ENCODE measurements around the gene ARHGEF6. TPM values are rescaled to one million over a fixed set of nuclear protein-coding genes. Genes with fewer than 3 reads are reported as not detected.

Gene ARHGEF6
- total and polyA plus RNA-seq, 5 donors: 17.1 to 43.2 (median 37.3) TPM

DNA sequence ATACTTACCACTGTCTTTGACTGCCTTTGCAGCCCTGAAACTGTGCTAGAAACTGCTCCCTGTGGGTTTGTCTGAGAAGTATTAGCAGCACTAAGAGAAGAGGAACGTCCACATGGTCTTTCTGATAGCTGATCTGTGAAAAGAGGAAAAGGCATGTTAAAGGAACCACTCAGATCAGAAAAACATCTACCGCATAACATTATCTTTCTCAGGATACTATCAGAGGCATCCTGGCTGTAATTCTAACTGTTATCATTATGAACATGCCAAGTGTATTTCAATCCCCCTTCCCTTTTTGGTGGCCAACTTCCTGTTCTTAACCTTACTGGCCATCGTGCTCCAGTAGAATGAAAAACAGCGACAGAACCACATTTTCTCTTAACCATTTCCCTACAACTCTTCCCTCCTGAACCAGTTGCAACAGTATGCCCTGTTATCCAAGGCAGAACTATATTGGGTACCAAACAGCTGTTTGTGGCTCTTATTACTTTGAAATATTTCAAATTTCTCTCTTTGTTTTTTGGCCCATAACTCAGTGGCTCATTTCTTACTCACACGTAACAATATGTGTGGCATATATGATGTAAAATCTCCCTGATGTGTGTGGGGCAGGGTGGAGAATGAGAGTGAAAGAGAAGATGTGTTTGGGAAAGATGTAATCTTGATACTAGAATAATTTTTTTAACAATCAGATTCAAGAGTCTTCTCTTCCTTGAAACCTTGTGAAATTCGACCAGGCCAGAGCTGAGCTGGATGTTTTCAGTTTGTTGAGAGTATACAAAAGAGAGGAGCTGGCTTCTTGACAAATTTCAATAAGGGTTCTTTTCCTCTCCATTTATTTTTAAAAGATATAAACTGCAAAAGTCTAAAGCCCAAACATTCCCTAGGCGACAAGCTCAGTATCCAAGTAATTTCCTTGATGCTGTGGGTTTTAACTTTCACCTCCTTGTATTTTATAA, 35.2 kb downstream of the ARHGEF6 start:
- Histone ChIP-seq H3K27me3 (ENCODE audit: control insufficient read depth, insufficient read depth) (no peaks in the 10 kb centered on the region), H3K4me1 (ENCODE audit: control insufficient read depth, insufficient read depth, low read length) (peaks cover 3% of the 10 kb centered on the region), H3K9me3 (ENCODE audit: control insufficient read depth, low read length) (no peaks in the 10 kb centered on the region), H3K27ac (ENCODE audit: low read length) (no peak overlapping the region), H3K4me3 (ENCODE audit: low read length) (no peak overlapping the region)
- DNase-seq: no peak
- no peak for ATAC-seq
- WGBS: 33% methylated on average over 7 of the region's 7 CpGs
- intact Hi-C loops (cut with DNase I): no loop called here

- Histone ChIP-seq H3K27ac (ENCODE audit: low read length) (no peak overlapping the region), H3K9me3 (ENCODE audit: control insufficient read depth, low read length) (no peaks in the 10 kb centered on the region), H3K4me1 (ENCODE audit: control insufficient read depth, insufficient read depth, low read length) (peaks cover 1% of the 10 kb centered on the region), H3K27me3 (ENCODE audit: control insufficient read depth, insufficient read depth) (no peaks in the 10 kb centered on the region), H3K4me3 (ENCODE audit: low read length) (no peak overlapping the region)
- no peak for DNase-seq
- WGBS: 82% methylated on average over 7 of the region's 7 CpGs
- intact Hi-C loops (cut with DNase I): no loop called here
- ATAC-seq: no peak
Observed at GRCh38 chrX:136742721-136743379, 37.9 kb downstream of the ARHGEF6 start.

DNA sequence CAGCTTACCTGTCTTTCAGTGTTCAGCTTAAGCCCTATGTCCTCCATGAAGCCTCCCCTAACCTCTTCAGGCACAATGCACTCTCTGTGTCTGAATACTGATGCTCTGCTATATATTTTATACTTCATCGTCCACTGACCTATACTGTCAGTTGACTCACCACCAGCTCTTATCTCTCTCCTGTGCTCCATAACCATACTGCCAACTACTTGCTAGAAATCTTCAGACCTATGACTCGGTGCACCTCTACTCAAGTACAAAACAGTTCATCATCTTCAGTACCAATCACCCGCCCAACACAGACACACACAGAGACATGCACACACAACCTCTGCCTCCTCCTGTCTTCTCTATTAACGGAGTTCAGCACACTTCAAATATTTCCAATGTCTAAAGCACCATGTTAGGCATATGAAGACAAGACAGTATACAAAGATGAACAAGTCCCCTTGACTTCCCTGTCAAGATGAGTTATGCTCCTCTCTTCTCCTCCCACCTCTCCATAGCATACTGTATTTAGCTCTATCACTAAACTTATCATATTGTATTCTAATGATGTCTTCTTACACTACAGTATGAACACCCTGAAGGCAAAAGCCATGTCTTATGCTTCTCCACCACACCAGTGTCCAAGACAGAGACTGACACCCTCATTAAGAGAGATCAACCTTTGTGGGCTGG, 42.5 kb downstream of the ARHGEF6 start:
- Histone ChIP-seq H3K27me3 (ENCODE audit: control insufficient read depth, insufficient read depth) (no peaks in the 10 kb centered on the region), H3K27ac (ENCODE audit: low read length) (no peak overlapping the region), H3K9me3 (ENCODE audit: control insufficient read depth, low read length) (no peaks in the 10 kb centered on the region), H3K4me3 (ENCODE audit: low read length) (no peak overlapping the region), H3K4me1 (ENCODE audit: control insufficient read depth, insufficient read depth, low read length) (peaks cover 5% of the 10 kb centered on the region)
- WGBS: 96% methylated on average over 4 of the region's 4 CpGs
- ATAC-seq (no peak), DNase-seq (no peak)
- intact Hi-C loops (cut with DNase I): no loop called here

- Histone ChIP-seq H3K4me1 (ENCODE audit: control insufficient read depth, insufficient read depth, low read length) (peaks cover 5% of the 10 kb centered on the region), H3K27ac (ENCODE audit: low read length) (no peak overlapping the region), H3K27me3 (ENCODE audit: control insufficient read depth, insufficient read depth) (no peaks in the 10 kb centered on the region), H3K9me3 (ENCODE audit: control insufficient read depth, low read length) (no peaks in the 10 kb centered on the region), H3K4me3 (ENCODE audit: low read length) (no peak overlapping the region)
- WGBS: 77% methylated on average over 7 of the region's 7 CpGs
- DNase-seq (no peak), ATAC-seq (peak in 1 of 2 donors; percentile 37)
- intact Hi-C loops (cut with DNase I): no loop called here
Observed at GRCh38 chrX:136736690-136737089, 44.0 kb downstream of the ARHGEF6 start.

DNA sequence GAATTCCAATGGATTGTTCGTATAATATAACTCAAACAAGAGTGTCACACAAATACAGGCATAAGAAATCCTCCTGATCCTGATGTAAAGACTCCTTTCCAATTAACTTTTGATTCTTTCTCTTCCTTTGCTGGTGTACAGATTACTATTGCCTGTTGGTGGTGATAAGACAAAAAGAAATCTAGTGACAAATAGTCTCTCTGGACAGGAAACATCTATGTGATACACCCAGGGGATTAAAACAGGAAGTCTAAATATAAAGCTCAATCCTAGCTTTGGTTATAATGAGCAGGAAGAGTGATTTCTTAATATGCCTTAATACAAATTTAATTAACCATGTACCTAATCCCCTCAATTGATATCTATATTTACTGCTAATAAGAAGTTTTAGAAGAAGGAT, 45.1 kb downstream of the ARHGEF6 start:
- H3K9me3 ChIP-seq (ENCODE audit: control insufficient read depth, low read length): no peaks in the 10 kb centered on the region
- no peak for DNase-seq
- no peak overlapping the region for H3K27ac ChIP-seq (ENCODE audit: low read length)
- no peak for ATAC-seq
- H3K4me3 ChIP-seq (ENCODE audit: low read length): no peak overlapping the region
- peaks cover 5% of the 10 kb centered on the region for H3K4me1 ChIP-seq (ENCODE audit: control insufficient read depth, insufficient read depth, low read length)
- 50% methylated on average over 1 of the region's 1 CpG for WGBS
- H3K27me3 ChIP-seq (ENCODE audit: control insufficient read depth, insufficient read depth): no peaks in the 10 kb centered on the region
- intact Hi-C loops (cut with DNase I): no loop called here

- Histone ChIP-seq H3K27ac (ENCODE audit: low read length) (peak overlapping the region; percentile 45), H3K9me3 (ENCODE audit: control insufficient read depth, low read length) (no peaks in the 10 kb centered on the region), H3K4me3 (ENCODE audit: low read length) (no peak overlapping the region), H3K4me1 (ENCODE audit: control insufficient read depth, insufficient read depth, low read length) (peaks cover 5% of the 10 kb centered on the region), H3K27me3 (ENCODE audit: control insufficient read depth, insufficient read depth) (no peaks in the 10 kb centered on the region)
- ATAC-seq (no peak), DNase-seq (no peak)
- WGBS: 86% methylated on average over 3 of the region's 3 CpGs
- intact Hi-C loops (cut with DNase I): no loop called here
Observed at GRCh38 chrX:136733613-136734012, 47.1 kb downstream of the ARHGEF6 start.

GRCh38 chrX:136731798-136732197, 48.9 kb downstream of the ARHGEF6 start:
- H3K4me1 ChIP-seq (ENCODE audit: control insufficient read depth, insufficient read depth, low read length): peaks cover 5% of the 10 kb centered on the region
- no peak overlapping the region for H3K27ac ChIP-seq (ENCODE audit: low read length)
- DNase-seq (no peak), ATAC-seq (no peak)
- H3K4me3 ChIP-seq (ENCODE audit: low read length): no peak overlapping the region
- WGBS: 91% methylated on average over 3 of the region's 3 CpGs
- H3K27me3 ChIP-seq (ENCODE audit: control insufficient read depth, insufficient read depth): no peaks in the 10 kb centered on the region
- H3K9me3 ChIP-seq (ENCODE audit: control insufficient read depth, low read length): no peaks in the 10 kb centered on the region
- intact Hi-C loops (cut with DNase I): no loop called here

DNA sequence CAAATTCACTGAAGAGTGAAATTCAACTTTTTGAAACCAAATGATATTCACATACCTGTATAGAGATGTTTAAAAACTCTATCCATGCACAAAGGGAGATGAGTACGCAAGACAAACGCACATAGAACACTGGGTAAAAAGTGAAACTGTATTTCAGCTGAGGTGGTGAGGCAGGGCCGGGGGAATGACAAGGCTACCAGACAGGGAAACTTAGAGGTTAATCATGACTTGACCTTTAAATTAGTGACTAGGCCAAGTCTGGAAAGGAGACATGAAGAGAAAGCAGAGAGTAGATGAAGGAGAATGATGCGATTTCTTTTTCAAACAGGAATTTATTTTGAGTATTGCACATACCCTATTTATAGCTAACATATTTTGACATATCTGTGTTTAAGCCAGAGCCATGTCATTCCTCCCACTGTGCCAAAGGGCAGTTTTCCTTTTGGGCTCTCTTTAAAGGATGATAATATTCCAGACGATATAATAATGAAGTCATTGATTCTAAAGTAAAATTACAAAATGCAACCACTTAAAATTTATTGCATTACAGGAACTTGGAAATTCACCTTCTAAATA, 49.4 kb downstream of the ARHGEF6 start:
- 51% methylated on average over 5 of the region's 5 CpGs for WGBS
- H3K4me3 ChIP-seq (ENCODE audit: low read length): no peak overlapping the region
- H3K9me3 ChIP-seq (ENCODE audit: control insufficient read depth, low read length): no peaks in the 10 kb centered on the region
- ATAC-seq (peak; percentile 16 to 48), DNase-seq (no peak)
- intact Hi-C loops (cut with DNase I): no loop called here
- H3K27ac ChIP-seq (ENCODE audit: low read length): no peak overlapping the region
- no peaks in the 10 kb centered on the region for H3K27me3 ChIP-seq (ENCODE audit: control insufficient read depth, insufficient read depth)
- H3K4me1 ChIP-seq (ENCODE audit: control insufficient read depth, insufficient read depth, low read length): peaks cover 4% of the 10 kb centered on the region

DNA sequence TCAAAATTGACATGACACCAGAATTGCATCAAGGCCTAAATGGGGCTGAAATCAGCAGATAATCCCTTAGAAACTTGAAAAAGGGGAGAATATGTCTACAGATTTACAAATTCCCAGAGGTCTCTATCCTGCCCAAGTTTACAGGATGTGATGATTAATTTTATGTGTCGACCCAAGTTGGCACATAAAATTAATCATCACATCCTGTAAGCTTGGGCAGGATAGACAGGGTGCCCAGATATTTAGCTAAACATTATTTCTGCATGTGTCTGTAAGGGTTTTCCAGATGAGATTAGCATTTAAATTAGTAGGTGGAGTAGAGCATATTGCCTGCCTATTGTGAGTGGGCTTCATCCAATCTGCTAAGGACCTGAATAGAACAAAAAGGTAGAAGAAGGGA, 52.3 kb downstream of the ARHGEF6 start:
- H3K4me1 ChIP-seq (ENCODE audit: control insufficient read depth, insufficient read depth, low read length): peaks cover 1% of the 10 kb centered on the region
- DNase-seq (no peak), ATAC-seq (no peak)
- 46% methylated on average over 1 of the region's 1 CpG for WGBS
- H3K27ac ChIP-seq (ENCODE audit: low read length): no peak overlapping the region
- no peaks in the 10 kb centered on the region for H3K9me3 ChIP-seq (ENCODE audit: control insufficient read depth, low read length)
- no peak overlapping the region for H3K4me3 ChIP-seq (ENCODE audit: low read length)
- intact Hi-C loops (cut with DNase I): no loop called here
- no peaks in the 10 kb centered on the region for H3K27me3 ChIP-seq (ENCODE audit: control insufficient read depth, insufficient read depth)

DNA sequence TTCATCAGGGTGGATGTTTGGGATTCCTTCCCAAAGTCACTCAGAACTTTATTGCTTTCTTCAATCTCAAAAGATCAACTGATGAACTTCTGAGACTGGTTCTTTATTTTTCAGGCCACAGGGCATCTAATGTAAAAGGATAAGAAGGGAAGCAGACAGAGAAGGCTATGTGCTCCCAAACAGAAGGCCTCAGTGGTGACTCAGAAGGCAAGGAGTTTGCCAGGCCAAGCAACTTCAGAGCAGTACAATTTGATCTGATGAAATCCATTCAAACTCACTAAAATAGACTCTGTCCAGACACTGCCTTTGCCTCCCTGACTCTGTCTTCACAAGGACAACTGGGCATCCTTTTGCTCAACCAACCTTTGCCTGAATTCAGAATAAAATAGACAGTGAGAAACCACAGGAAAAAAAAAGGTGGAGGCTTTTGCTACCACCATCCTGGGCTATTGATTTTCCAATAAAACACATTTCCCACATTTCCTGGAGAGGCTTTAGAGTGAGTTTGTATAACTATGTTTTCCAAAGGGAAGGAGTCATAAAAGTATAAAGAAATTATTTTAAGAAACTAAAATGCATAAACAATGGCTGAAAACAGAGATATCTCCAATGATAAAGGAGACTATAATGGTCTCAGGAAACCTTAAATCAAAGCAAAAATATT, 55.2 kb downstream of the ARHGEF6 start:
- H3K27me3 ChIP-seq (ENCODE audit: control insufficient read depth, insufficient read depth): no peaks in the 10 kb centered on the region
- no peak overlapping the region for H3K27ac ChIP-seq (ENCODE audit: low read length)
- H3K4me1 ChIP-seq (ENCODE audit: control insufficient read depth, insufficient read depth, low read length): peaks cover 1% of the 10 kb centered on the region
- no peak overlapping the region for H3K4me3 ChIP-seq (ENCODE audit: low read length)
- H3K9me3 ChIP-seq (ENCODE audit: control insufficient read depth, low read length): no peaks in the 10 kb centered on the region
- DNase-seq (peak in 2 of 3 donors; percentile 38 to 51), ATAC-seq (peak; percentile 86 to 87)
- intact Hi-C loops (cut with DNase I): no loop called here
